SU-DHL-6 (cell line): ENCODE results near the gene HELZ.

Experiments
- EZH2phosphoT487 ChIP-seq: fragments of 200-600 bp; sonication (generic), shearing (Covaris generic); conservative IDR thresholded peaks from 2 replicates; pipeline ENCODE4 v1.6.1; 2018; ENCODE audit warnings: mild to moderate bottlenecking, antibody characterized with exemption, low read length, moderate library complexity, mixed read lengths
- TF ChIP-seq, protein P1 (sequence below): fragments of 200-600 bp; sonication (generic); IDR thresholded peaks from one replicate; pipeline ENCODE4 v1.5.1; 2017; ENCODE audit warnings: antibody characterized with exemption, mild to moderate bottlenecking, low read length, moderate library complexity; ENCODE audit not compliant: insufficient read depth, poor library complexity, severe bottlenecking

DNA sequence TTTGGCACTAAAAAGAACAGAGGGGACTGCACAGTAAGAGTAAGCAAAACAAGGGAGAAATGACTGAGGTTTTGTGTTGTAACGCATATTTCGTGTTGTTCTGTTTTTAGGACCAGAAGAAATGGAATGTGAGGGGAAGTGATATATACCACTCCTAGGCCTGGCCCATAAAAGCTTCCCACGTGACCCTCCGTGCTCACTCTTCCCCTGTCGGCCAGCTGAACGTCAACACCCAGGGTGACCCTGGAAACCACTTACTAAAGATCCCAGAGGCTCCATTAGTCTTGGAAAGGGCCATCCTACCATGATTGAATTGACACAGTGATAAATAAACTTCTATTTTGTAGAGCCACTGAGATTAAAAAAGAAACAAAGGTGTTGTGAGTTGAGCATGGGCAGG lies 79.8 kb downstream of the HELZ start:
- TF ChIP-seq, protein P1, sequence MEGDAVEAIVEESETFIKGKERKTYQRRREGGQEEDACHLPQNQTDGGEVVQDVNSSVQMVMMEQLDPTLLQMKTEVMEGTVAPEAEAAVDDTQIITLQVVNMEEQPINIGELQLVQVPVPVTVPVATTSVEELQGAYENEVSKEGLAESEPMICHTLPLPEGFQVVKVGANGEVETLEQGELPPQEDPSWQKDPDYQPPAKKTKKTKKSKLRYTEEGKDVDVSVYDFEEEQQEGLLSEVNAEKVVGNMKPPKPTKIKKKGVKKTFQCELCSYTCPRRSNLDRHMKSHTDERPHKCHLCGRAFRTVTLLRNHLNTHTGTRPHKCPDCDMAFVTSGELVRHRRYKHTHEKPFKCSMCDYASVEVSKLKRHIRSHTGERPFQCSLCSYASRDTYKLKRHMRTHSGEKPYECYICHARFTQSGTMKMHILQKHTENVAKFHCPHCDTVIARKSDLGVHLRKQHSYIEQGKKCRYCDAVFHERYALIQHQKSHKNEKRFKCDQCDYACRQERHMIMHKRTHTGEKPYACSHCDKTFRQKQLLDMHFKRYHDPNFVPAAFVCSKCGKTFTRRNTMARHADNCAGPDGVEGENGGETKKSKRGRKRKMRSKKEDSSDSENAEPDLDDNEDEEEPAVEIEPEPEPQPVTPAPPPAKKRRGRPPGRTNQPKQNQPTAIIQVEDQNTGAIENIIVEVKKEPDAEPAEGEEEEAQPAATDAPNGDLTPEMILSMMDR: no peak
- TF ChIP-seq EZH2phosphoT487: no peak
